ENCODE measurements around the gene TEKT1. TPM values are rescaled to one million over a fixed set of nuclear protein-coding genes. Genes with fewer than 3 reads are reported as not detected.

TEKT1 gene
- polyA plus RNA-seq, 1 donor (not counting 4 experiments of a cell fraction or from before 2014, with no cell fraction given): not detected

- Histone ChIP-seq H3K4me1 (ENCODE audit: control insufficient read depth, extremely low read depth, insufficient read depth, low read length) (peaks cover 16% of the 10 kb centered on the region), H3K79me2 (ENCODE audit: control insufficient read depth, insufficient read depth, low read length) (no peaks in the 10 kb centered on the region), H3K4me2 (ENCODE audit: control insufficient read depth, extremely low read depth, insufficient read depth, low read depth, low read length) (no peak overlapping the region), H2AFZ (ENCODE audit: control insufficient read depth, low read length) (no peak overlapping the region), H3K9ac (ENCODE audit: control insufficient read depth, extremely low read depth, insufficient read depth, low read length) (no peak overlapping the region), H3K9me1 (ENCODE audit: control insufficient read depth, extremely low read depth, insufficient read depth, low read length) (no peaks in the 10 kb centered on the region), H3K36me3 (ENCODE audit: control insufficient read depth in 2 of 2, extremely low read depth in 1 of 2, insufficient read depth in 2 of 2, low read length in 2 of 2) (no peaks in the 10 kb centered on the region), H3K27me3 (ENCODE audit: control insufficient read depth, extremely low read depth, insufficient read depth, low read length) (no peaks in the 10 kb centered on the region), H3K9me3 (ENCODE audit: control insufficient read depth, low read depth, low read length) (no peaks in the 10 kb centered on the region), H3K27ac (ENCODE audit: control insufficient read depth, insufficient read depth, low read length) (no peak overlapping the region), H3K4me3 (ENCODE audit: control insufficient read depth in 2 of 3, extremely low read depth in 1 of 3, insufficient read depth in 2 of 3, low read depth in 1 of 3, low read length in 3 of 3) (no peak overlapping the region), H4K20me1 (ENCODE audit: control insufficient read depth, extremely low read depth, insufficient read depth, low read length) (no peaks in the 10 kb centered on the region)
- dilution Hi-C loops (cut with MboI; ENCODE audit: extremely low pct_ligation_motif_present, low sequenced_read_pairs): no loop called here
- FAIRE-seq (no peak), DNase-seq (ENCODE audit: low read depth, low spot score) (no peak)
- no peak for TF ChIP-seq EZH2 (IDR thresholded peaks at IDR 0.05; ENCODE audit: low read length)
- TF ChIP-seq CTCF (optimal IDR thresholded peaks at IDR 0.05 in 1 of 3, IDR thresholded peaks at IDR 0.05 in 1 of 3, conservative IDR thresholded peaks at IDR 0.05 in 1 of 3; ENCODE audit: extremely low read depth in 1 of 3, insufficient read depth in 2 of 3, low read length in 3 of 3): peak in 1 of 3 experiments; percentile 76
These were observed 31.0 kb downstream of the TEKT1 start for GRCh38 chr17:6800422-6801027.

GRCh38 chr17:6799738-6800137 lies 31.8 kb downstream of the TEKT1 start:
- H4K20me1 ChIP-seq (ENCODE audit: control insufficient read depth, extremely low read depth, insufficient read depth, low read length): no peaks in the 10 kb centered on the region
- peaks cover 20% of the 10 kb centered on the region for H3K4me1 ChIP-seq (ENCODE audit: control insufficient read depth, extremely low read depth, insufficient read depth, low read length)
- H3K79me2 ChIP-seq (ENCODE audit: control insufficient read depth, insufficient read depth, low read length): no peaks in the 10 kb centered on the region
- no peak overlapping the region for H3K9ac ChIP-seq (ENCODE audit: control insufficient read depth, extremely low read depth, insufficient read depth, low read length)
- DNase-seq (ENCODE audit: low read depth, low spot score) (no peak), FAIRE-seq (no peak)
- H3K27me3 ChIP-seq (ENCODE audit: control insufficient read depth, extremely low read depth, insufficient read depth, low read length): no peaks in the 10 kb centered on the region
- no peaks in the 10 kb centered on the region for H3K36me3 ChIP-seq (ENCODE audit: control insufficient read depth in 2 of 2, extremely low read depth in 1 of 2, insufficient read depth in 2 of 2, low read length in 2 of 2)
- no peak overlapping the region for H2AFZ ChIP-seq (ENCODE audit: control insufficient read depth, low read length)
- H3K4me2 ChIP-seq (ENCODE audit: control insufficient read depth, extremely low read depth, insufficient read depth, low read depth, low read length): no peak overlapping the region
- no peak overlapping the region for H3K27ac ChIP-seq (ENCODE audit: control insufficient read depth, insufficient read depth, low read length)
- H3K9me3 ChIP-seq (ENCODE audit: control insufficient read depth, low read depth, low read length): no peaks in the 10 kb centered on the region
- no peak for TF ChIP-seq CTCF (optimal IDR thresholded peaks at IDR 0.05 in 1 of 3, IDR thresholded peaks at IDR 0.05 in 1 of 3, conservative IDR thresholded peaks at IDR 0.05 in 1 of 3; ENCODE audit: extremely low read depth in 1 of 3, insufficient read depth in 2 of 3, low read length in 3 of 3)
- no peak for TF ChIP-seq EZH2 (IDR thresholded peaks at IDR 0.05; ENCODE audit: low read length)
- no peaks in the 10 kb centered on the region for H3K9me1 ChIP-seq (ENCODE audit: control insufficient read depth, extremely low read depth, insufficient read depth, low read length)
- no peak overlapping the region for H3K4me3 ChIP-seq (ENCODE audit: control insufficient read depth in 2 of 3, extremely low read depth in 1 of 3, insufficient read depth in 2 of 3, low read depth in 1 of 3, low read length in 3 of 3)
- dilution Hi-C loops (cut with MboI; ENCODE audit: extremely low pct_ligation_motif_present, low sequenced_read_pairs): no loop called here

Data from keratinocyte (primary cell).